HepG2 (cell line): Measurements from ENCODE around the gene PSMG3.

Source experiments
- FOXK1 ChIP-seq: sonication (generic); formaldehyde crosslinking; IDR thresholded peaks from 2 replicates; pipeline ENCODE4 v1.4.0; 2020; ENCODE audit warnings: low read depth, missing genetic modification reagents, borderline replicate concordance
- KMT2A ChIP-seq: sonication (generic); formaldehyde crosslinking; IDR thresholded peaks from 2 replicates; pipeline ENCODE4 v1.4.0; 2020; ENCODE audit warnings: missing genetic modification reagents
- MXI1 ChIP-seq: IDR thresholded peaks from 3 replicates; pipeline ENCODE4 v1.6.1; 2012; ENCODE audit warnings: low read depth, low read length, inconsistent platforms, borderline replicate concordance
- NFRKB ChIP-seq: fragments of 450-650 bp; IDR thresholded peaks from 2 replicates; pipeline ENCODE4 v1.6.1; 2017
- POLR2A ChIP-seq, 2 experiments: IDR thresholded peaks; 2 replicates each; pipeline ENCODE4 v1.6.1; 2011; ENCODE audit warnings: low read depth in 2 of 2, low read length in 2 of 2, mild to moderate bottlenecking in 1 of 2, moderate library complexity in 1 of 2; ENCODE audit not compliant: insufficient read depth in 1 of 2
- THAP9 ChIP-seq: sonication (generic); formaldehyde crosslinking; IDR thresholded peaks from 2 replicates; pipeline ENCODE4; 2020; ENCODE audit warnings: missing genetic modification reagents, mild to moderate bottlenecking, borderline replicate concordance
- ZBTB39 ChIP-seq: sonication (generic); formaldehyde crosslinking; IDR thresholded peaks from 2 replicates; pipeline ENCODE4 v1.5.0; 2020; ENCODE audit warnings: missing genetic modification reagents
- ZBTB7A ChIP-seq: sonication (generic); formaldehyde crosslinking; IDR thresholded peaks from 2 replicates; pipeline ENCODE4 v1.8.0; 2022; ENCODE audit warnings: mild to moderate bottlenecking, missing genetic modification reagents
- ZNF343 ChIP-seq: sonication (generic); formaldehyde crosslinking; IDR thresholded peaks from 2 replicates; pipeline ENCODE4 v1.4.0; 2020; ENCODE audit warnings: mild to moderate bottlenecking, missing genetic modification reagents
- ZNF407 ChIP-seq: sonication (generic); formaldehyde crosslinking; IDR thresholded peaks from one replicate; pipeline ENCODE4 v1.5.1; 2020; ENCODE audit warnings: mild to moderate bottlenecking, missing genetic modification reagents; ENCODE audit errors: not compliant biosample characterization

DNA sequence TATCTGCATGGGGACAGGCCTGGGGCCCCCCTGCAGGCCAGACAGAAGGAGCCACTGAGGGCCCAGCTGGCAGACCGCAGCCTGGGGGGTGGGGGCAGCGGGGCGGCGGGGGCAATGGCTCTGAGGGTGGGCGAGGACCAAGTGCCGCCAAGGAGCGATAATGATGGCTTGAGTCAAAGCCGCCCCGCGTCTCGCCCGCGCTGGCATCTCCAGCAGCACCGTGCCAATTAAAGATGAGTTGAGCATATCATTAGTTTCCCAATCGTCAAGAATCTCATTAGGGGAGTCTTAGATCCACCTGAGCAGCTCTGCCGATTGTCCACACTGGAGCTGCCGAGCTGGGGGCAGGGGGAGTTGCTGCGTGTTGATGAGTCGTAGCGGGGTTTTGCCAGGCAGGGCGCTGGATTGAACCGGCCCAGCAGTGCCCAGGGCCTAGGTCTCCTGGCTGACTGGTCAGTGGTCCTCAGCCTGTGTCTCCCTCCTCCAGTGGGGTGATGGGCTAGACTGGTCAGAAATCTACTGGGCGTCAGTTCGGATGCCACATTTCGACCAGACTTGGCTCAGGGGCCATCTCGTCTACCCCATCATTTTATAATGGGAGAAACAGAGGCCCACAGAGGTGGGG is 41.0 kb upstream of the PSMG3 start:
- TF ChIP-seq ZNF343 (CRISPR knock-in tag) = no peak
- TF ChIP-seq POLR2A (IDR thresholded peaks at IDR 0.05; ENCODE audit: insufficient read depth in 1 of 2, low read depth in 2 of 2, low read length in 2 of 2) = no peak
- no peak for TF ChIP-seq KMT2A
- no peak for TF ChIP-seq ZBTB39 (CRISPR knock-in tag)
- TF ChIP-seq THAP9 = no peak
- TF ChIP-seq FOXK1 = no peak
- TF ChIP-seq MXI1 = no peak
- TF ChIP-seq ZNF407 (CRISPR knock-in tag) = no peak
- TF ChIP-seq NFRKB = no peak
- no peak for TF ChIP-seq ZBTB7A
